ENCODE results near the gene CRY2.
"Not testable (repeated sequence)": the region's sequence is repeated elsewhere in the genome, so short reads cannot be mapped to it uniquely, and the experiment has no call there.

Gene CRY2

GRCh38 chr11:45904309-45904915 lies 57.1 kb downstream of the CRY2 start:
- TF ChIP-seq, protein P1, sequence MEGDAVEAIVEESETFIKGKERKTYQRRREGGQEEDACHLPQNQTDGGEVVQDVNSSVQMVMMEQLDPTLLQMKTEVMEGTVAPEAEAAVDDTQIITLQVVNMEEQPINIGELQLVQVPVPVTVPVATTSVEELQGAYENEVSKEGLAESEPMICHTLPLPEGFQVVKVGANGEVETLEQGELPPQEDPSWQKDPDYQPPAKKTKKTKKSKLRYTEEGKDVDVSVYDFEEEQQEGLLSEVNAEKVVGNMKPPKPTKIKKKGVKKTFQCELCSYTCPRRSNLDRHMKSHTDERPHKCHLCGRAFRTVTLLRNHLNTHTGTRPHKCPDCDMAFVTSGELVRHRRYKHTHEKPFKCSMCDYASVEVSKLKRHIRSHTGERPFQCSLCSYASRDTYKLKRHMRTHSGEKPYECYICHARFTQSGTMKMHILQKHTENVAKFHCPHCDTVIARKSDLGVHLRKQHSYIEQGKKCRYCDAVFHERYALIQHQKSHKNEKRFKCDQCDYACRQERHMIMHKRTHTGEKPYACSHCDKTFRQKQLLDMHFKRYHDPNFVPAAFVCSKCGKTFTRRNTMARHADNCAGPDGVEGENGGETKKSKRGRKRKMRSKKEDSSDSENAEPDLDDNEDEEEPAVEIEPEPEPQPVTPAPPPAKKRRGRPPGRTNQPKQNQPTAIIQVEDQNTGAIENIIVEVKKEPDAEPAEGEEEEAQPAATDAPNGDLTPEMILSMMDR (IDR thresholded peaks at IDR 0.05; ENCODE audit: borderline replicate concordance, control extremely low read depth, extremely low read depth, insufficient read depth, missing control alignments), result no peak
- no peak for DNase-seq (ENCODE audit: low spot score)
- in situ Hi-C loops (cut with MboI; ENCODE audit: low sequenced_read_pairs, unreplicated experiment), result no loop called here

- in situ Hi-C loops (cut with MboI; ENCODE audit: low sequenced_read_pairs, unreplicated experiment), result no loop called here
- no peak for DNase-seq (ENCODE audit: low spot score)
- TF ChIP-seq, protein P1 (IDR thresholded peaks at IDR 0.05; ENCODE audit: borderline replicate concordance, control extremely low read depth, extremely low read depth, insufficient read depth, missing control alignments), result no peak
These were observed 57.8 kb downstream of the CRY2 start for GRCh38 chr11:45905095-45905494.

DNA sequence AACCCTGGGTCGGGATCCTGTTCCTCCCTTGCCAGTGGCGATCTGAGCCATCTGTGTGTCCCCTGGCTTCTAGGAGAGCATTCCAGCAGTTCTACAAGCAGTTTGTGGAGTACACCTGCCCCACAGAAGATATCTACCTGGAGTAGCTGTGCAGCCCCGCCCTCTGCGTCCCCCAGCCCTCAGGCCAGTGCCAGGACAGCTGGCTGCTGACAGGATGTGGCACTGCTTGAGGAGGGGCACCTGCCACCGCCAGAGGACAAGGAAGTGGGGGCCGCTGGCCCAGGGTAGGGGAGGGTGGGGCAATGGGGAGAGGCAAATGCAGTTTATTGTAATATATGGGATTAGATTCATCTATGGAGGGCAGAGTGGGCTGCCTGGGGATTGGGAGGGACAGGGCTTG lies 58.3 kb downstream of the CRY2 start:
- DNase-seq (ENCODE audit: low spot score); in situ Hi-C loops (cut with MboI; ENCODE audit: low sequenced_read_pairs, unreplicated experiment): not testable (repeated sequence)

- no peak for DNase-seq (ENCODE audit: low spot score)
- in situ Hi-C loops (cut with MboI; ENCODE audit: low sequenced_read_pairs, unreplicated experiment), result no loop called here
- TF ChIP-seq, protein P1 (IDR thresholded peaks at IDR 0.05; ENCODE audit: borderline replicate concordance, control extremely low read depth, extremely low read depth, insufficient read depth, missing control alignments), result no peak
These were observed 58.9 kb downstream of the CRY2 start for GRCh38 chr11:45906096-45906682.

DNA sequence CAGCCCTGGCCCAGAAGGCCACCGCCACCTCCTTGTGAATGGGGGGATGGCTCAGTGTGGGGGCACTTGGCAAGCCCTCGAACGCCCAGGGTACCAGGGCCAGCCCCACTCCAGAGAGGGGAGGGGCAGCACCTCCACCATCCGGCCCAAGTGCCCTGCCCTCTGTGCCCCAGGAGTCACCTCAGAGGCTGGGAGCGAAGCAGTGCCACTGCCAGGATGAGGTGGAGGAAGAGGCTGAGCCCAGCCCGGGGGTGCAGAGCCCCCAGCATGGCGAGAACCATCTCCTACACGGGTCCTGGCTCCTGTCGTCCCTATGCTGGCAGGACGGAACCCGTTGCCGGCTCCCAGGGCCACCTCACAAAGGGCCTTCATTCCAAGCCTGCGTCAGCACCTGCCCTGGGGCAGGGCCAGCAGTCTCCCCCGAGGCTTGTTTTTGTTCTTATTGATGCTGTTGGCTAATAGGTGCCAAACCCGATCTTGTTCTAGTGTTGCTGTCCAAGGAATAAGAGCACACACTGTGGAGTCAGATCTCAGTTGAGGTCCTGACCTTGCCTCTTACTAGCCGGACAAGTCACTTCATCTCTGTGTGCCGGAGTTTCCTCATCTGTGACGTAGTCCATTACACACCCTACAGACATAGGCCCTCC lies 59.8 kb downstream of the CRY2 start, which contains the start of gene FREY1:
Gene FREY1, minus strand, starts transcription at position 307 of the 647 bp plus-strand sequence. Its CDS starts 26 bp downstream, at position 281.
- in situ Hi-C loops (cut with MboI; ENCODE audit: low sequenced_read_pairs, unreplicated experiment), result no loop called here
- TF ChIP-seq, protein P1 (IDR thresholded peaks at IDR 0.05; ENCODE audit: borderline replicate concordance, control extremely low read depth, extremely low read depth, insufficient read depth, missing control alignments), result no peak
- no peak for DNase-seq (ENCODE audit: low spot score)

DNA sequence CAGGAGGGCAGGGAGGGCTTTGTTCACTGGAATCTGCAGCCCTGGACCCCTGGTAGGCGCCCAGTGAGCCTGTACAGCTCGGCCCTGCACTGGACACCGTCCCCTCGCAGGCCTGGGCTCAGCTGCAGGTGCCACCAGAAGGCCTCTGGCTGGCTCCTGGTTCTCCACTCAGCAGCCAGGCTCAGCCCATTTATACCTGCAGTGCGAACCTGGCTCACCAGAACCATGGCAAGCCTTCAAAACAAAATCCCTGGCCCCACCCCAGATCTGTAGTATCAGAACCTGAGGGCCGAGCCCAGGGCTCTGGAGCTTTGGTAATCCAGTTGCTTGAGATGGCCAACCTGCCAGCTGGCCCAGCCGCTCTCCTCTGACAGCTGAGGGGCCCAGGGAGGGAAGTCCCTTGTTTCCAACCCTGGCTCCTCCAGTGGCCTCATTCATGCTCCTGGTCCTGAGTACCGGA lies 60.7 kb downstream of the CRY2 start:
- TF ChIP-seq, protein P1 (IDR thresholded peaks at IDR 0.05; ENCODE audit: borderline replicate concordance, control extremely low read depth, extremely low read depth, insufficient read depth, missing control alignments), result no peak
- no peak for DNase-seq (ENCODE audit: low spot score)
- in situ Hi-C loops (cut with MboI; ENCODE audit: low sequenced_read_pairs, unreplicated experiment), result no loop called here

All from GM13976 (cell line).